Upper lobe of right lung (tissue), 1 donor: ENCODE data around the gene TMEM143. TPM values are rescaled to one million over a fixed set of nuclear protein-coding genes. Genes with fewer than 3 reads are reported as not detected.

ENCODE experiments used
- ATAC-seq: fragments of 200-7000 bp; cut with Tn5 transposase; one replicate; pipeline ENCODE4 v1.9.1; 2020; ENCODE audit warnings: mild to moderate bottlenecking, moderate library complexity
- DNase-seq: peaks from one replicate; pipeline ENCODE4 v3.0.0-alpha.2; 2020
- H3K27ac ChIP-seq: fragments of 200-600 bp; one replicate; pipeline ENCODE4 v1.8.0; 2022
- H3K27me3 ChIP-seq: fragments of 200-600 bp; one replicate; pipeline ENCODE4 v1.8.0; 2022; ENCODE audit warnings: mild to moderate bottlenecking
- H3K36me3 ChIP-seq: fragments of 200-600 bp; one replicate; pipeline ENCODE4 v1.8.0; 2022
- H3K4me1 ChIP-seq: fragments of 200-600 bp; one replicate; pipeline ENCODE4 v1.8.0; 2022
- H3K4me3 ChIP-seq: fragments of 200-600 bp; one replicate; pipeline ENCODE4 v1.8.0; 2022; ENCODE audit warnings: mild to moderate bottlenecking
- H3K9me3 ChIP-seq: fragments of 200-600 bp; one replicate; pipeline ENCODE4 v1.8.0; 2022
- CTCF ChIP-seq: fragments of 200-600 bp; IDR thresholded peaks from one replicate; pipeline ENCODE4 v1.8.0; 2022; ENCODE audit warnings: antibody characterized with exemption
- intact Hi-C: fragments of 100-400 bp; cut with DNase I; formaldehyde crosslinking; loops from one replicate; pipeline ENCODE4 v1.11.0; 2022
- total RNA-seq: library from RNA; stranded (reverse); fragmentation: NEBNext Ultra II Directional; extraction: Animal tissue kit (Norgen Biotek cat#: 25700); gene quantifications from one replicate; pipeline ENCODE4 v1.2.1, GENCODE V29; 2021
- donor health status: DM: no; HTN: yes; CAD: no; lungs with severe emphysema.

Gene TMEM143
- total RNA-seq, 1 donor from 2014 or later = 10.7 TPM

- H3K27me3 ChIP-seq = no peaks in the 10 kb centered on the region
- H3K9me3 ChIP-seq = no peaks in the 10 kb centered on the region
- intact Hi-C loops = no loop called here
- no peak overlapping the region for H3K27ac ChIP-seq
- no peak overlapping the region for H3K4me3 ChIP-seq
- DNase-seq (no peak), ATAC-seq (no peak)
- TF ChIP-seq CTCF = no peak
- H3K36me3 ChIP-seq = no peaks in the 10 kb centered on the region
- H3K4me1 ChIP-seq = peaks cover 5% of the 10 kb centered on the region
These were observed 25.4 kb downstream of the TMEM143 start for GRCh38 chr19:48338253-48338755.

GRCh38 chr19:48333467-48334384 lies 30.0 kb downstream of the TMEM143 start:
- DNase-seq = peak; percentile 97
- intact Hi-C loops = no loop called here
- peak; percentile 91 for ATAC-seq

GRCh38 chr19:48332662-48333466 lies 30.9 kb downstream of the TMEM143 start:
- DNase-seq (peak; percentile 95), ATAC-seq (peak; percentile 84)
- intact Hi-C loops = no loop called here
- no peaks in the 10 kb centered on the region for H3K27me3 ChIP-seq
- peak overlapping the region; percentile 89 for H3K27ac ChIP-seq
- peaks cover 30% of the 10 kb centered on the region for H3K4me1 ChIP-seq
- no peak for TF ChIP-seq CTCF
- H3K36me3 ChIP-seq = no peaks in the 10 kb centered on the region
- no peaks in the 10 kb centered on the region for H3K9me3 ChIP-seq
- peak overlapping the region; percentile 62 for H3K4me3 ChIP-seq

More at GRCh38 chr19:48333467-48334384, 30.0 kb downstream of the TMEM143 start:
- Histone ChIP-seq H3K27me3 (no peaks in the 10 kb centered on the region), H3K27ac (peak overlapping the region; percentile 89), H3K4me1 (peaks cover 27% of the 10 kb centered on the region), H3K9me3 (no peaks in the 10 kb centered on the region), H3K36me3 (no peaks in the 10 kb centered on the region), H3K4me3 (peak overlapping the region; percentile 62)
- peak; percentile 87 for TF ChIP-seq CTCF

DNA sequence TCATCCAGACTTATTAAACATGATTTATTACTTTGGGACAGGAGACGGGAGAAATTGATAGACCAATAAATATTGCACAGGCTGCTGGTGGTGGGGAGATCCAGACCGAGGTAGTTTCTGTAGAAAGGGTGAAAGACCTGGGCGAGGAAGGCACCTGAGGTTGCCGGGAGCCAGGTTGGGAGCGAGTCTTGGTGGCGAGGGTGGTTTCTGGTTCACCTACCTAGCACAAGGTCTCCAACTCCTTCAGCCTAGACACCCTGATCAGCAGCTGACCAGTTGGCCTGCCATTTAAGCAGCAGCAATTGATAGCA lies 31.4 kb downstream of the TMEM143 start:
- Histone ChIP-seq H3K4me1 (peaks cover 33% of the 10 kb centered on the region), H3K36me3 (no peaks in the 10 kb centered on the region), H3K27me3 (no peaks in the 10 kb centered on the region), H3K27ac (no peak overlapping the region), H3K9me3 (no peaks in the 10 kb centered on the region), H3K4me3 (peak overlapping the region; percentile 62)
- DNase-seq (no peak), ATAC-seq (no peak)
- no peak for TF ChIP-seq CTCF
- intact Hi-C loops = no loop called here

- peak; percentile 90 for DNase-seq
- no peak for TF ChIP-seq CTCF
- H3K27ac ChIP-seq = peak overlapping the region; percentile 87
- intact Hi-C loops = no loop called here
- H3K27me3 ChIP-seq = no peaks in the 10 kb centered on the region
- no peaks in the 10 kb centered on the region for H3K9me3 ChIP-seq
- ATAC-seq = peak; percentile 61
- H3K4me3 ChIP-seq = peak overlapping the region; percentile 55
- peaks cover 46% of the 10 kb centered on the region for H3K4me1 ChIP-seq
- no peaks in the 10 kb centered on the region for H3K36me3 ChIP-seq
These were observed 33.6 kb downstream of the TMEM143 start for GRCh38 chr19:48330012-48330681.
